Bronchial epithelial cell (primary cell): ENCODE results near the gene DPPA2. TPM values are rescaled to one million over a fixed set of nuclear protein-coding genes. Genes with fewer than 3 reads are reported as not detected.
"Not testable (repeated sequence)": the region's sequence is repeated elsewhere in the genome, so short reads cannot be mapped to it uniquely, and the experiment has no call there.

Source experiments
- DNase-seq: peaks from one replicate; pipeline ENCODE4 v3.0.0-alpha.2; 2010; ENCODE audit warnings: low read depth
- FAIRE-seq: peaks from 2 replicates; lab custom pipeline; 2011; peaks lifted over from hg19 to GRCh38; lab: Jason Lieb, UNC
- H3K27me3 ChIP-seq: 2 replicates; pipeline ENCODE4 v1.5.1; 2011; ENCODE audit warnings: low read length; ENCODE audit not compliant: control insufficient read depth, insufficient read depth
- H3K36me3 ChIP-seq: 2 replicates; pipeline ENCODE4 v1.5.1; 2011; ENCODE audit warnings: low read length; ENCODE audit not compliant: control insufficient read depth, insufficient read depth
- H3K4me3 ChIP-seq: 2 replicates; pipeline ENCODE4 v1.5.1; 2011; ENCODE audit warnings: mild to moderate bottlenecking, low read depth, low read length, control low read depth
- total RNA-seq: library from RNA; depleted of rRNA; stranded (reverse); fragments of >200 nt; gene quantifications from 2 replicates; pipeline ENCODE4 v1.2.1, GENCODE V29; 2014
- TF ChIP-seq, protein P1 (sequence below): IDR thresholded peaks from 2 replicates; pipeline ENCODE4 v1.5.1; 2011; ENCODE audit warnings: mild to moderate bottlenecking, moderate library complexity, low read length, control low read depth, inconsistent platforms; ENCODE audit not compliant: insufficient read depth, severe bottlenecking

The DPPA2 gene, protein sequence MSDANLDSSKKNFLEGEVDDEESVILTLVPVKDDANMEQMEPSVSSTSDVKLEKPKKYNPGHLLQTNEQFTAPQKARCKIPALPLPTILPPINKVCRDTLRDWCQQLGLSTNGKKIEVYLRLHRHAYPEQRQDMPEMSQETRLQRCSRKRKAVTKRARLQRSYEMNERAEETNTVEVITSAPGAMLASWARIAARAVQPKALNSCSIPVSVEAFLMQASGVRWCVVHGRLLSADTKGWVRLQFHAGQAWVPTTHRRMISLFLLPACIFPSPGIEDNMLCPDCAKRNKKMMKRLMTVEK
- total RNA-seq = not detected in 2 replicates

DNA sequence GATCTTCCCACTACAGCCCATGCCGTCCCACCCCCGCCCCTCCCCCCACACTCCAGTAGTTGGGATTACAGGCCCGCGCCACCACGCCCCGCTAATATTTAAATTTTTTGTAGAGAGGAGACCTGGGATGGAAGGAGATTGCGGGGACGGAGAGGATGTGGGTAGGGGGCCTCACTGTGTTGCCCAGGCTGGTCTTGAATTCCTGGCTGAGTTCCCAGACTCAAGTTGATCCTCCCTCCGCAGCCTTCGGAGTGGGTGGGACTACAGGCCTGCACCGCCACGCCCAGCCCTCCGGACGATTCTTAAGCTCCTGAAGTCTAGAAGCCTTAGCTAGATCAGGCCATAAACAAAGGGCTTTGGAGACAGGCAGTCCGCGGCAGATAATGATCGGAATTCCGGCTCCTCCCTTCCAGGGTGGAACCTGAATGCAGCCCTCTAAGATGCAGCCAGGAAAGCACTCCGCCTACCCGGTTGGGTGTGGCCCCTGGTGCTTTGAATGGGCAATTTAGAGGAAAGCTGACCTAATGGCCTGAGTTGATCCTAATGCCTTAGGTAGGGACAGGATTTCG is at the start of gene DPPA2:
TSS of gene DPPA2 (minus strand) at position 356 of the 569 bp plus-strand sequence. CDS start 1,975 bp downstream, outside the sequence.
- no peaks in the 10 kb centered on the region for H3K27me3 ChIP-seq
- no peaks in the 10 kb centered on the region for H3K36me3 ChIP-seq
- TF ChIP-seq, protein P1, sequence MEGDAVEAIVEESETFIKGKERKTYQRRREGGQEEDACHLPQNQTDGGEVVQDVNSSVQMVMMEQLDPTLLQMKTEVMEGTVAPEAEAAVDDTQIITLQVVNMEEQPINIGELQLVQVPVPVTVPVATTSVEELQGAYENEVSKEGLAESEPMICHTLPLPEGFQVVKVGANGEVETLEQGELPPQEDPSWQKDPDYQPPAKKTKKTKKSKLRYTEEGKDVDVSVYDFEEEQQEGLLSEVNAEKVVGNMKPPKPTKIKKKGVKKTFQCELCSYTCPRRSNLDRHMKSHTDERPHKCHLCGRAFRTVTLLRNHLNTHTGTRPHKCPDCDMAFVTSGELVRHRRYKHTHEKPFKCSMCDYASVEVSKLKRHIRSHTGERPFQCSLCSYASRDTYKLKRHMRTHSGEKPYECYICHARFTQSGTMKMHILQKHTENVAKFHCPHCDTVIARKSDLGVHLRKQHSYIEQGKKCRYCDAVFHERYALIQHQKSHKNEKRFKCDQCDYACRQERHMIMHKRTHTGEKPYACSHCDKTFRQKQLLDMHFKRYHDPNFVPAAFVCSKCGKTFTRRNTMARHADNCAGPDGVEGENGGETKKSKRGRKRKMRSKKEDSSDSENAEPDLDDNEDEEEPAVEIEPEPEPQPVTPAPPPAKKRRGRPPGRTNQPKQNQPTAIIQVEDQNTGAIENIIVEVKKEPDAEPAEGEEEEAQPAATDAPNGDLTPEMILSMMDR = no peak
- H3K4me3 ChIP-seq = no peak within 1 kb of the TSS
- no peak for DNase-seq
- FAIRE-seq = no peak

DNA sequence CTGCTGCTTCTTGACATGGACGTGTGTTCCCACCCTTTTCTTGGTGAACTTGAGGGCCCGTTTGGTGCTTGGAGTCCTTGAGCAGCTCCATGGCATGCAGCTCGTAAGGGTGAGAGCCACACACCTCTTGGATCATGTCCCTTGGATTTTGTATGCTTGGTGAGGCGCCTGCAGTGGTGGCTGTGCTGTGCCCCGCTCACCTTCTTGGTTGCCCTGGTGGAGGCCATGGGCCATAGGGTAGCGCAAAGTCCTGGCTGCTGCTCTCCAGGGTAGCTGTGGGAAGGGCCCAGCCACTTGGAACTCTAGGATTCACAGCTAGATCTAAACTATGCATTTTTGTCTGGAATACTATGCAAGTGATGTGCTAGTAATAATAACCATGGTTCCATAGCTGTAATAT is 47.8 kb upstream of the DPPA2 start:
- Histone ChIP-seq H3K36me3 (no peaks in the 10 kb centered on the region), H3K4me3 (no peak overlapping the region), H3K27me3 (no peaks in the 10 kb centered on the region)
- DNase-seq (no peak), FAIRE-seq (no peak)
- TF ChIP-seq, protein P1 = no peak

DNA sequence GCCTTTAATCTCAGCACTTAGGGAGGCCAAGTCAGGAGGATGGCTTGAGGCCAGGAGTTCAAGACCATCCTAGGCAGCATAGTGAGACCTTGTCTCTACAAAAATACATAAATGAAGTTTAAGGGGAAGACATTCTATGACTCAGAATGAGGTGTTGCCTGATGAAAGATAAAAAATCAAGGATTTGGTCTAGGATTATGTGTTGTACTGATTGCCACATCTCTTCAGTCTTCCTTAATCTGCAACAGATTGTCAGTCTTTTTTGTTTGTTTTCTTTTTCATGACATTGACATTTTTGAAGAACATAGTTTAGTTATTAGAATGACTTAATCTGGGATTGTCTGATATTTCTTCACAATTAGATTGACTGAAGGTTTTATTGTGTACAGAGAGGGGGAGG is 47.3 kb upstream of the DPPA2 start:
- FAIRE-seq (no peak), DNase-seq (no peak)
- no peak overlapping the region for H3K4me3 ChIP-seq
- TF ChIP-seq, protein P1 = no peak
- no peaks in the 10 kb centered on the region for H3K36me3 ChIP-seq
- no peaks in the 10 kb centered on the region for H3K27me3 ChIP-seq

DNA sequence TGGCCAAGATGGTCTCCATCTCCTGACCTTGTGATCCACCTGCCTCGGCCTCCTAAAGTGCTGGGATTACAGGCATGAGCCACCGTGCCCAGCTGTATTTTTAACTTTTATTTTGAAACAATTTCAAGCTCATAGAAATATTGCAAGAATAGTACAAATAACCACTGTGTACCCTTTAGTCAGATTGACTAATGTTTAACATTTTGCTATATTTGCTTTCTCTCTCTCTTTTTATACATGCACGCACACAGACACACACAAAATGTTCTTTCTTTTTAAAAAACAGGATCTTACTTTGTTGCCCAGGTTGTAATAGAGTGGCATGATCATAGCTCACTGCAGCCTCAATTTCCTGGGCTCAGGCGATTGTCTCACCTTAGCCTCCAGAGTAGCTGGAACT is 46.5 kb upstream of the DPPA2 start:
- FAIRE-seq (no peak), DNase-seq (no peak)
- Histone ChIP-seq H3K36me3 (no peaks in the 10 kb centered on the region), H3K4me3 (no peak overlapping the region), H3K27me3 (no peaks in the 10 kb centered on the region)
- TF ChIP-seq, protein P1 = no peak

DNA sequence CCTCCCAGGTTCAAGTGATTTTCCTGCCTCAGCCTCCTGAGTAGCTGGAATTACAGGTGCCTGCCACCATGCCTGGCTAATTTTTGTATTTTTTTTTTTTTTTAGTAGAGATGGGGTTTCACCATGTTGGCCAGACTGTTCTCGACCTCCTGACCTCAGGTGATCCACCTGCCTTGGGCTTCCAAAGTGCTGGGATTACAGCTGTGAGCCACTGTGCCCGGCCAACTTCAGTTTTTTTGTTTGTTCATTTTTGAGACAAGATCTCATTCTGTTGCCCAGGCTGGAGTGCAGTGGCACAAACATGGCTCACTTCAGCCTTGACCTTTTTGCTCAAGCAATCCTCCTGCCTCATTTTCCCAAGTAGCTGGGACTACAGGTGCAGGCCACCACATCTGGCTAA is 42.5 kb upstream of the DPPA2 start:
- H3K4me3 ChIP-seq, FAIRE-seq, H3K27me3 ChIP-seq, DNase-seq, H3K36me3 ChIP-seq: not testable (repeated sequence)

DNA sequence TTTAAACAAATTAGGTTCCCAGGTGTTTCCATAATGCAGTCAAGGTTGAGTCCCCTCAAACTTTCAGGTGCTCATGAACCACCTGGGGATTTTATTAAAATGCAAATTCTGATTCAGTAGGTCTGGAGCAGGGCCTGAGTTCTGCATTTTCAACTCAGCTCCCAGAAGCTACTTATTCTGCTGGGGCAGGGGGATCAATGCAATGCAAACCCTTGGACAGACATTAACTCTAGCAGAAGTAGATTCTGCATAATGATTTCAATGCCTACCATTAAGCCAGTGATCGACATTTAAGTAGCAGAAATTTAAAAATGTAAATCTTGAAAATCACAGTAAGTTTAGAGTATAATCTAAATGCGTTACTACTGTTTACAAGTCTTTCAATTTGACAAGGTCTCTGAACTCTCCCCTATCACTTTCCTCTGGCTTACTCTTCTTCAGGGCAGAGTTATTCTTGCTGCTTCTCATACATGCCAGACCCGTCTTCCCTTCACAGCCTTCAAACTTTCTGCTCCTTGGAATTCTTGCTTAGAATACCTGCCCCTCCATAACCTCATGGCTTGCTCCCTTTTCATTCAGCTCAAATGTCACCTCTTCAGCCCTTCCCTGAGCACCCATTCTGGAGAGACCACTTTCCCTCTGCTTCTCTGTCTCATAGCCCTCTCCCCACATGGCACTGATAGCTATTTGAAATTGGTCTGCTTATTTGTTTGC is 40.3 kb upstream of the DPPA2 start:
- Histone ChIP-seq H3K4me3 (no peak overlapping the region), H3K36me3 (no peaks in the 10 kb centered on the region), H3K27me3 (no peaks in the 10 kb centered on the region)
- TF ChIP-seq, protein P1 = no peak
- no peak for FAIRE-seq
- no peak for DNase-seq
